ENCODE results near the gene GARIN5B. TPM values are rescaled to one million over a fixed set of nuclear protein-coding genes. Genes with fewer than 3 reads are reported as not detected.
A peak's percentile ranks its signal among the peaks of the same experiment; 100 is the strongest.

The GARIN5B gene
- total and polyA plus RNA-seq, 2 of the 4 experiments (the other 2 are of a cell fraction), result not detected

- Histone ChIP-seq H3K36me3 (ENCODE audit: control insufficient read depth, insufficient read depth, low read length) (peaks cover 26% of the 10 kb centered on the region), H3K4me2 (ENCODE audit: low read depth, low read length) (peak overlapping the region; percentile 83), H4K5ac (ENCODE audit: low read depth, low read length) (peak overlapping the region; percentile 82), H3K4ac (ENCODE audit: low read depth, low read length) (peak overlapping the region; percentile 92), H4K8ac (ENCODE audit: low read depth in 2 of 2, low read length in 2 of 2) (peak overlapping the region; percentile 75 to 80), H3K9me1 (ENCODE audit: insufficient read depth, low read length) (peaks cover 11% of the 10 kb centered on the region; the same call in 1 of the 2 replicates), H2AFZ (replicated peaks; ENCODE audit: low read length, poor library complexity) (peak overlapping the region; percentile 80), H3K23ac (ENCODE audit: low read depth, low read length) (peak overlapping the region; percentile 64), H2BK5ac (ENCODE audit: low read depth, low read length, poor library complexity, severe bottlenecking) (peak overlapping the region; percentile 63), H3K4me3 (ENCODE audit: insufficient read depth, low read depth, low read length) (peak overlapping the region; percentile 73), H4K91ac (ENCODE audit: insufficient read depth, low read depth, low read length) (peak overlapping the region; percentile 68), H3K9ac (ENCODE audit: low read depth, low read length) (peak overlapping the region; percentile 72), H2BK15ac (ENCODE audit: low read depth, low read length) (no peak overlapping the region), H3K4me1 (ENCODE audit: control insufficient read depth, insufficient read depth, low read length) (peaks cover 36% of the 10 kb centered on the region), H3K9me3 (ENCODE audit: control insufficient read depth, insufficient read depth, low read length) (no peaks in the 10 kb centered on the region), H3K18ac (ENCODE audit: low read depth, low read length) (peak overlapping the region; percentile 33; the same call in 1 of the 2 replicates), H3K56ac (ENCODE audit: extremely low read depth, insufficient read depth, low read length) (peak overlapping the region; percentile 65), H3K79me1 (ENCODE audit: low read depth in 1 of 2, low read length in 2 of 2) (peaks cover 5 to 54% of the 10 kb centered on the region in 2 experiments; a peak in 3 of 4 replicates), H3K27me3 (ENCODE audit: control insufficient read depth, insufficient read depth, low read length) (no peaks in the 10 kb centered on the region), H3K27ac (ENCODE audit: insufficient read depth, low read length) (peak overlapping the region; percentile 78), H2BK120ac (ENCODE audit: low read depth, low read length) (peak overlapping the region; percentile 52), H2BK20ac (ENCODE audit: low read depth, low read length) (no peak overlapping the region), H4K20me1 (ENCODE audit: insufficient read depth, low read length) (peaks cover 49% of the 10 kb centered on the region), H2AK9ac (replicated peaks; ENCODE audit: low read depth, low read length, poor library complexity) (peak overlapping the region; percentile 99), H2AK5ac (ENCODE audit: low read depth, low read length) (peak overlapping the region; percentile 70; the same call in 1 of the 2 replicates), H3K14ac (replicated peaks; ENCODE audit: low read depth, low read length) (peak overlapping the region; percentile 89)
- peak; percentile 49 for DNase-seq
- TF ChIP-seq NFE2L2 (IDR thresholded peaks at IDR 0.05; ENCODE audit: low read depth, low read length) (no peak), POLR2A (IDR thresholded peaks at IDR 0.05; ENCODE audit: low read depth, low read length) (peak; percentile 66), CHD1 (IDR thresholded peaks at IDR 0.05; ENCODE audit: low read depth, low read length) (peak; percentile 36; the same call in 1 of the 2 replicates), MAZ (IDR thresholded peaks at IDR 0.05; ENCODE audit: borderline replicate concordance, low read depth, low read length) (peak; percentile 96), MXI1 (IDR thresholded peaks at IDR 0.05; ENCODE audit: borderline replicate concordance, low read depth, low read length) (peak; percentile 12; the same call in 1 of the 2 replicates)
- no TSS peak for BruUV-seq (replicated peaks)
- dilution Hi-C loops (cut with HindIII; ENCODE audit: low sequenced_read_pairs, unreplicated experiment), result no loop called here
- ChIA-PET POLR2A (ENCODE audit: unreplicated experiment) (interaction anchor here (0.6 to 1.4 kb wide), 3 partner anchors 15 to 228 kb away, joined by 3 to 5 read pairs (median 4); partner anchors contain the start of genes TMEM238 and UBE2S), CTCF (no interaction called here)
- ATAC-seq (ENCODE audit: low read depth), result peak; percentile 67
- in situ Hi-C loops (cut with MboI; ENCODE audit: low sequenced_read_pairs), result no loop called here
- 28% methylated on average over 7 of the region's 54 CpGs; no CpG with 5 or more reads in 1 of the 2 experiments for WGBS, 2 experiments (ENCODE audit: extremely low coverage in 2 of 2, insufficient read length in 1 of 2)
- intact Hi-C loops (cut with micrococcal nuclease), result no loop called here
These were observed 5.9 kb upstream of the GARIN5B start for GRCh38 chr19:55368701-55369563.
